Measurements from ENCODE around the gene FBXL17. TPM values are rescaled to one million over a fixed set of nuclear protein-coding genes. Genes with fewer than 3 reads are reported as not detected.

FBXL17 gene
- total RNA-seq, 1 experiment from 2014 or later: 3.5 TPM

GRCh38 chr5:107915176-107915812 is 466.6 kb downstream of the FBXL17 start:
- H3K4me3 Mint-ChIP-seq: no peak overlapping the region
- CTCF ChIA-PET: no interaction called here
- ATAC-seq: no peak
- no peak overlapping the region for H3K27ac Mint-ChIP-seq
- peaks cover 9% of the 10 kb centered on the region for H3K4me1 Mint-ChIP-seq
- TF ChIP-seq ATF2 (CRISPR knock-in tag; IDR thresholded peaks at IDR 0.05; ENCODE audit: borderline replicate concordance, low read depth) (no peak), SOX15 (CRISPR knock-in tag; IDR thresholded peaks at IDR 0.05) (no peak)
- H3K27me3 Mint-ChIP-seq (ENCODE audit: low read depth): no peaks in the 10 kb centered on the region
- no peak for DNase-seq (ENCODE audit: low spot score)
- no peaks in the 10 kb centered on the region for H3K36me3 Mint-ChIP-seq
- POLR2A ChIA-PET: no interaction called here
- H3K9me3 Mint-ChIP-seq: no peaks in the 10 kb centered on the region

GRCh38 chr5:107913494-107913893 is 468.4 kb downstream of the FBXL17 start:
- no peaks in the 10 kb centered on the region for H3K36me3 Mint-ChIP-seq
- DNase-seq (ENCODE audit: low spot score): no peak
- H3K4me3 Mint-ChIP-seq: no peak overlapping the region
- POLR2A ChIA-PET: no interaction called here
- H3K4me1 Mint-ChIP-seq: peaks cover 9% of the 10 kb centered on the region
- H3K9me3 Mint-ChIP-seq: no peaks in the 10 kb centered on the region
- H3K27me3 Mint-ChIP-seq (ENCODE audit: low read depth): no peaks in the 10 kb centered on the region
- no peak for ATAC-seq
- no peak overlapping the region for H3K27ac Mint-ChIP-seq
- TF ChIP-seq STAT6 (CRISPR knock-in tag; conservative IDR thresholded peaks at IDR 0.05; ENCODE audit: low read depth) (no peak), CDX4 (CRISPR knock-in tag; IDR thresholded peaks at IDR 0.05; ENCODE audit: borderline replicate concordance) (no peak), ZNF281 (CRISPR knock-in tag; IDR thresholded peaks at IDR 0.05) (no peak), FOXJ3 (CRISPR knock-in tag; IDR thresholded peaks at IDR 0.05; ENCODE audit: borderline replicate concordance) (no peak), NFATC4 (CRISPR knock-in tag; IDR thresholded peaks at IDR 0.05) (no peak), ELF4 (CRISPR knock-in tag; IDR thresholded peaks at IDR 0.05; ENCODE audit: low read depth) (no peak), PRRX2 (CRISPR knock-in tag; IDR thresholded peaks at IDR 0.05) (no peak), ZNF416 (CRISPR knock-in tag; IDR thresholded peaks at IDR 0.05) (no peak), SMAD4 (CRISPR knock-in tag; IDR thresholded peaks at IDR 0.05) (no peak), ZNF317 (CRISPR knock-in tag; IDR thresholded peaks at IDR 0.05; ENCODE audit: borderline replicate concordance, low read depth) (no peak), AFF4 (CRISPR knock-in tag; IDR thresholded peaks at IDR 0.05; ENCODE audit: borderline replicate concordance) (no peak), ERG (CRISPR knock-in tag; IDR thresholded peaks at IDR 0.05) (no peak), SMAD3 (CRISPR knock-in tag; IDR thresholded peaks at IDR 0.05; ENCODE audit: borderline replicate concordance) (no peak), FOXK1 (CRISPR knock-in tag; IDR thresholded peaks at IDR 0.05) (no peak), E2F1 (CRISPR knock-in tag; IDR thresholded peaks at IDR 0.05) (no peak), CBFB (CRISPR knock-in tag; IDR thresholded peaks at IDR 0.05; ENCODE audit: low read depth) (no peak), EMX1 (CRISPR knock-in tag; IDR thresholded peaks at IDR 0.05) (no peak)
- CTCF ChIA-PET: no interaction called here

All from WTC11 (cell line).